PC-3 (cell line): ENCODE measurements around the gene NIFK.

ENCODE experiments used
- CTCF ChIP-seq: fragments of 300-600 bp; sonication (generic); conservative IDR thresholded peaks from 2 replicates; pipeline ENCODE4 v1.5.1; 2017; ENCODE audit warnings: antibody characterized with exemption, low read depth, mild to moderate bottlenecking, low read length
- EZH2 ChIP-seq: fragments of 300-600 bp; sonication (generic); IDR thresholded peaks from one replicate; pipeline ENCODE4 v1.6.1; 2017; ENCODE audit warnings: antibody characterized with exemption, mild to moderate bottlenecking, low read length; ENCODE audit not compliant: unreplicated experiment

- no peak for TF ChIP-seq CTCF
- no peak for TF ChIP-seq EZH2
Measured at GRCh38 chr2:121682396-121683298, 54.0 kb downstream of the NIFK start.
